Glutamatergic neuron (in vitro differentiated cells): Measurements from ENCODE around the gene ALDH3A1. TPM values are rescaled to one million over a fixed set of nuclear protein-coding genes. Genes with fewer than 3 reads are reported as not detected.

Source experiments
- DNase-seq: peaks from one replicate; pipeline ENCODE4 v3.0.0; 2022
- H3K27ac Mint-ChIP-seq: one replicate; pipeline ENCODE4 v1.8.0; 2020; ENCODE audit warnings: mild to moderate bottlenecking, mixed read lengths, inconsistent platforms; ENCODE audit not compliant: unreplicated experiment
- H3K27me3 Mint-ChIP-seq: one replicate; pipeline ENCODE4 v1.8.0; 2020; ENCODE audit warnings: mild to moderate bottlenecking, moderate library complexity, mixed read lengths, inconsistent platforms; ENCODE audit not compliant: unreplicated experiment
- H3K36me3 Mint-ChIP-seq: one replicate; pipeline ENCODE4 v1.8.0; 2020; ENCODE audit warnings: mild to moderate bottlenecking, mixed read lengths, inconsistent platforms; ENCODE audit not compliant: unreplicated experiment
- H3K4me1 Mint-ChIP-seq: one replicate; pipeline ENCODE4 v1.8.0; 2020; ENCODE audit warnings: mild to moderate bottlenecking, low read depth, mixed read lengths, inconsistent platforms; ENCODE audit not compliant: unreplicated experiment
- H3K4me3 Mint-ChIP-seq: one replicate; pipeline ENCODE4 v1.8.0; 2020; ENCODE audit warnings: mild to moderate bottlenecking, mixed read lengths, inconsistent platforms; ENCODE audit not compliant: unreplicated experiment
- H3K9me3 Mint-ChIP-seq: one replicate; pipeline ENCODE4 v1.8.0; 2020; ENCODE audit warnings: mild to moderate bottlenecking, moderate library complexity, mixed read lengths, inconsistent platforms; ENCODE audit not compliant: unreplicated experiment
- CTCF ChIP-seq: fragments of 200-600 bp; sonication (generic); IDR thresholded peaks from one replicate; pipeline ENCODE4 v1.5.0; 2021; ENCODE audit not compliant: partially characterized antibody, unreplicated experiment
- total RNA-seq: library from RNA; stranded (reverse); fragmentation: NEBNext Ultra II Directional; extraction: Animal tissue kit (Norgen Biotek cat#: 25700); gene quantifications from one replicate; pipeline ENCODE4 v1.2.1, GENCODE V29; 2021; ENCODE audit not compliant: unreplicated experiment

The ALDH3A1 gene
- total RNA-seq, 1 donor from 2014 or later: not detected

DNA sequence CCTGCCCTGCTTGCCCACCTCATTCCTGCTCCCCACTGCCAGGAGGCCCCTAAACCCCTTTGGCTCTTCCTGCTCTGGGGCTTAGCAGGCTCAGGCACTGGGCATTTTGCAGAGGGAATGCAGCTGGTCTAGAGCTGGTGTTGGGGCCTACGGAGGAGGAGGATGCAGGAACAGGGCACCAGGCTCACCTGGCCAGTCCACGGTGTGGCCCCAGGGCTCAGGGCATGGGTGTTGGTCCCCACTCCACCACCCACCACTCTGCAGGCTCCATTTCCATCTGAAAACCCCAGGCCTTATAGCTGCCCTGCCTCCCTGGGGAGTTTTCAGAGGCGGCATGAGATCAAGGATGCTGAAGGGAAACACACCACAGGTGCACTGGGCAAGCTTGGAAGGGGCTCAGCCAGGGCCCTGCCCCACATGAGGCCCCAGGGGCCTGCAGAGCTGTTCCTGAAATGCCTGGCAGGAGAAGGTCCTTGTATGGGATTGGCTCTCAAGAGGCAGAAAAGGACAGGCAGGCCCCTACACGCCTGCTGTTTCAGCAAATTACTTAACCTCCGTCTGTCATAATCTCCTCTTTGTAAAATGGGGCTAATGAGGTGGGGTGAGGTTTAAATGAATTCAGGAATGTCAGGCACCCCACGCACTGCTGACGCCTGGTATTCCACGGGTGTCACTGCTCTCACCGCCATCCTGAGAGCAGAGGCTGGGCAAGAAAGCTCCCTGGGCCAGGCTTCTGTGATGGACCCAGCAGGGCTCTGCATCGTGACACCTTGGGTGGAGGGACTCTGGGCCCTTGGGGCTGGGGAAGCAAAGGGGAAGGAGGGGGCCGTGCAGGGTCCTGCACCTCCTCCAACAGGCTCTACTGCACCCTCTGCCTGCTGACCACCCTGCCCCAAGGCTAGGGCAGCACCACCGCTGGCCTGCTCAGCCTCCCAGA lies 41.0 kb downstream of the ALDH3A1 start:
- Mint-ChIP-seq H3K36me3 (no peaks in the 10 kb centered on the region), H3K27ac (no peak overlapping the region), H3K4me1 (peaks cover 22% of the 10 kb centered on the region), H3K9me3 (peaks cover 4% of the 10 kb centered on the region), H3K4me3 (no peak overlapping the region), H3K27me3 (peaks cover 6% of the 10 kb centered on the region)
- TF ChIP-seq CTCF: no peak
- DNase-seq: no peak

GRCh38 chr17:19705771-19706770 lies 42.0 kb downstream of the ALDH3A1 start:
- no peaks in the 10 kb centered on the region for H3K36me3 Mint-ChIP-seq
- no peak overlapping the region for H3K27ac Mint-ChIP-seq
- peaks cover 6% of the 10 kb centered on the region for H3K27me3 Mint-ChIP-seq
- peaks cover 6% of the 10 kb centered on the region for H3K9me3 Mint-ChIP-seq
- no peak for TF ChIP-seq CTCF
- H3K4me3 Mint-ChIP-seq: no peak overlapping the region
- no peak for DNase-seq
- H3K4me1 Mint-ChIP-seq: peaks cover 22% of the 10 kb centered on the region

GRCh38 chr17:19705201-19705600 lies 42.9 kb downstream of the ALDH3A1 start:
- no peak for TF ChIP-seq CTCF
- no peak overlapping the region for H3K4me3 Mint-ChIP-seq
- H3K27ac Mint-ChIP-seq: no peak overlapping the region
- H3K4me1 Mint-ChIP-seq: peaks cover 22% of the 10 kb centered on the region
- H3K27me3 Mint-ChIP-seq: peaks cover 6% of the 10 kb centered on the region
- H3K36me3 Mint-ChIP-seq: no peaks in the 10 kb centered on the region
- DNase-seq: no peak
- peaks cover 6% of the 10 kb centered on the region for H3K9me3 Mint-ChIP-seq

- peak; percentile 45 for DNase-seq
- Mint-ChIP-seq H3K4me1 (peaks cover 22% of the 10 kb centered on the region), H3K4me3 (peak overlapping the region; percentile 59), H3K9me3 (peaks cover 6% of the 10 kb centered on the region), H3K36me3 (no peaks in the 10 kb centered on the region), H3K27me3 (peaks cover 4% of the 10 kb centered on the region), H3K27ac (peak overlapping the region; percentile 83)
- TF ChIP-seq CTCF: no peak
Observed at GRCh38 chr17:19703828-19704613, 44.1 kb downstream of the ALDH3A1 start.
